DMS 273 treated with DMSO at 0.1 percent for 48 hours (cell line): ENCODE results near the gene TF.
"Not testable (repeated sequence)": the region's sequence is repeated elsewhere in the genome, so short reads cannot be mapped to it uniquely, and the experiment has no call there.

ENCODE experiments used
- DNase-seq: peaks from one replicate; lab custom pipeline; 2025; lab: John Stamatoyannopoulos, UW

Gene TF

DNA sequence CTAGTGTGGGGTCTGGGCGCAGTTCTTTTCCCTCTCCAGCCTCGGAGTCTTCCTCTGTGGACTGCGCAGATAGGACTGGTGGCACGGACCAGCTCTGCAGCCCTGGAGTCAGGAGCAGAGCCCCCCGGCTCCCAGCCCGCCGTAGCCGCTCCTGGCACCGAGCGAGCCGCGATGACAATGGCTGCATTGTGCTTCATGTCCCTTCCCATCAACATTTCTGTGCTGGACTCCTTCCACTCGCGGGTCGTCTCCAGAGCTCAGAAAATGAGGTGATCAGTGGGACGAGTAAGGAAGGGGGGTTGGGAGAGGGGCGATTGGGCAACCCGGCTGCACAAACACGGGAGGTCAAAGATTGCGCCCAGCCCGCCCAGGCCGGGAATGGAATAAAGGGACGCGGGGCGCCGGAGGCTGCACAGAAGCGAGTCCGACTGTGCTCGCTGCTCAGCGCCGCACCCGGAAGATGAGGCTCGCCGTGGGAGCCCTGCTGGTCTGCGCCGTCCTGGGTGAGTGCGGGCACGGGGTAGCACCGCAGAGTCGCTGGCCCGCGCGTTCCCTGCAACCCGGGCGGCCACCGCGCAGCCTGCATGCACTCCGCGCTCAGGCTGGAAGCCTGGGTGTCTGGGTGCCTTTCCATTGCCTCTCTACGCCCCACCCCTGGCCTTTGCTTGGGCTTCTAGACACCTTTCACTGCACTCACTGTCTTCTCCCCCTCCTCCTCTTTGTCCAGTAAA, at the start of gene TF:
TSS of gene TF (plus strand) at position 413 of the 731 bp plus-strand sequence. CDS start at position 461, 48 bp downstream.
- DNase-seq: no peak

GRCh38 chr3:133697960-133698359, 48.2 kb upstream of the TF start:
- no peak for DNase-seq

- DNase-seq: no peak
These were observed 46.7 kb upstream of the TF start for GRCh38 chr3:133699467-133699866.

DNA sequence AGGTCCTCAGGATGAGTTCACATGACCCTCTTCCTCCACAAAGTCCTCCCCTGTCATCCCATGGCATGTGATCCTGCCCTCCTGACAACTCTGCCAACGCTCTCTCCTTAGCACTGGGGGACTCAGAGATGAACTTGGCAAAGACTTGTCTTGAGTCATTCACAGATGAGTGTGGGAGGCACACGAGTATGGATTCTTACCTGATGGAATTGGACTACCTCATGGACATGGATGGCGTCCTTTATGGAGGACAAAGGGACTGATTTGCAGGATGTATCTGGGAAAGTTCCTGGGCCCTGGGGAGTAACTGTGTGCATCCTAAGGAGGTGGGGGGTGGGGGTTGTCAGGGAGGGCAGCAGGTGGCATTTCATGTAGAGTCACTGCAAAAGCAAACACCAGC, 46.3 kb upstream of the TF start:
- DNase-seq: no peak

DNA sequence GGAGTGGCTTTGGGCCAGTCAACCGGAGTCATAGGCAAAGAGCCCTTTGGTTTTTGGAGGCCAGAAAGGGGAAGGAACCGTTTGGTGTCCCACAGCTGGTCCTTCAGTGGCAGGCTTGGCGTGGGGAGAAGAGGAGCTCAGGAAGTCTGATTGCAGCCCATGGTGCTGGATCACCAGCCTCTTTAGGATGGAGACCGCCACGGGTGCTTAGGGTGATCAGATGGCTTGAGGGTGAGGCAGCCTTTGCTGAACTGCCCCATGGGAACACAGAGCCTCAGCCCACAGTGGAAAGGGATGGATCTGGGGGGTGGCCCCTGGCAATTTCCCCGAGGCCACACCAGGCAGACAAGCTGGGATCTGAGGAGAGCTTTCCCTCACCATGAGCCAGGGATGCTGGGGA, 45.8 kb upstream of the TF start:
- no peak for DNase-seq

GRCh38 chr3:133701435-133702358, 44.5 kb upstream of the TF start:
- no peak for DNase-seq

GRCh38 chr3:133703915-133704314, 42.3 kb upstream of the TF start:
- no peak for DNase-seq

GRCh38 chr3:133706033-133706432, 40.2 kb upstream of the TF start:
- no peak for DNase-seq

GRCh38 chr3:133709139-133709750, 36.9 kb upstream of the TF start:
- no peak for DNase-seq

DNA sequence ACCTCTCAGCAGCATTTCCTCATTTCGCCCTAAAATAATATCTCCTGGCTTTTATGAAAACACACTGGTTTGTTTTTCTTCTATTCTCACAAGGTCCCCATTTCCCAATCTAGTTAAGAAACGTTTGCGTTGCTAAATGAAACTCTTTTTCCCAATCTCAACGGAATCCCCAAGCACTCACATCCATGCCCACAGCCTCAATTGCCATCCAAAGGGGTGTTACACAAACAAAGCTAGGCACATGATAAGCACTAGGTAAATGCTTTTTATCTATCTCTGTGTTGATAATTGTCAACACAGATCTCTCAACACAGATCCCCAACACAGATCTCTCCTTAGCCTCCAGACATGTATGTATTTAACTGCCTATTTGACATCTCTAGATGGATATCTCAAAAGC, 35.2 kb upstream of the TF start:
- no peak for DNase-seq

GRCh38 chr3:133712017-133712416, 34.2 kb upstream of the TF start:
- no peak for DNase-seq

DNA sequence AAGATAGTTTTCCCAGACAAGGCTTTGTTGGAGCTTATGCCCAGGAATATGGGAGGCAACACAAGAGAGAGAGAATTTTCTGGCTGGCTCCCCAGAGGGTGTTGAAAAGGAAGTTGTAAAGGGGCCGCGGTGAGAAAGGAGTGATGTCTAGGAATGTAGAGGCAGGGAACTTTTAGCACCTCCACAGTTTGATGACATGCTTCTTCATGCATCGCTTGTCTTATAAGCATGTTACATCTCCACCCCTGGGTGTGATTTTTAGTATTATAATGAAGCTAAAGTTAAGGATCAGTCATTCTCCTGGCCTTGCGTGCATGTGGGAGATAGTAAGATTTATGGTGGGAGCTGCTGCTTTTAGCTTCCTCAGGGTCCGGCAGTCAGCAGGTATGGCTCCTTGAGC, 32.8 kb upstream of the TF start:
- no peak for DNase-seq

DNA sequence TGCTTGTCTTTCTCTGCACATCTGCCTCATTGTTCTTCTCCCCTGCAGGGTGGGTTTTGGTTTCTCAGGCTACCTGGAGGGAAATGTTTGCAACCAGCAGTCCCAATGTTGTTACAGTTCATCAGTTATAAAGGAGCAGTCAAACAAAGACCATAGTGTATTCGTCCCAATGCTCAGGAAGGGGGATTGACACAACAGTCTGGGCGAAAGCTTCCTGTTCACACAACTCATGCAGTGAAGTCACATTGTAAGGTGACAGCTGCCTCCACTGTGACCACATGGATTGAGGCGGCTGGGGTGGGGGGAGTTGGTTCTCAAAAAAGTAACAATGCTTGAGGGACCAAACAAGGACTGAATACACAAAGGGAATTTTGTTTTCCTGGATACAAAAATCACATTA, 28.8 kb upstream of the TF start:
- DNase-seq: no peak

DNA sequence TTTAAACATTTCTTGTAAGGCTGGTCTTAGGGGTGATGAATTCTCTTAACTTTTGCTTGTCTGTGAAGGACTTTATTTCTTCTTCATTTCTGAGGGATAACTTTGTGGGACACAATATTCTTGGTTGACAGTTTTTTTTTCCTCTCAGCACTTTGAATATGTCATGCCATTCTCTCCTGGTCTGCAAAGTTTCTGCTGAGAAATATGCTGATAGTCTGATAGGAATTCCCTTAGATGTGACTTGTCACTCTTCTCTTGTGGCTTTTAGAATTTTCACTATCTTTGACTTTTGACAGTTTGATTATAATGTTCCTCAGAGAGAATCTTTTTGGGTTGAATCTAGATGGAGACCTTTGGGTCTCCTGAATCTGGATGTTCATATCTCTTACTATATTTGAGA, 23.3 kb upstream of the TF start:
- DNase-seq: no peak

DNA sequence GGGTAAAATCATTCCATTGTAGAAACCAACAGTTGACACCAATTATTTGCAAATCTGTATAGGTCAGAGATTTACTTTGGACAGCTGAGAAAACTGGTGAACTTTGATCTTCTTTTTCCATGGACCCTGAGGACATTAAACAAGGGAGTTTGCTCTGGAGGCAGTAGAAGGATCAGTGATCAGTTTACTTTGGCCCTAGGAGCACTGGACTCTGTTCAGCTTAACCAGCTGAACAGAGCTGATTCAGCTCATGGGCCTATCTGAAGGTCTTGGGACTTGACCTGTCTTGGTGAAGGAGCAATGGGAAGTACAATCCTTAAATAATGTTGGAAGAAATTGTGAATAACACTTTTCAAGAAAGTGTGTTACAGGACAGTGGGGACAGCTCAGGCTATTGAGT, 15.2 kb upstream of the TF start:
- DNase-seq: no peak

GRCh38 chr3:133732231-133732630, 14.0 kb upstream of the TF start:
- DNase-seq: not testable (repeated sequence)

GRCh38 chr3:133733226-133733625, 13.0 kb upstream of the TF start:
- no peak for DNase-seq

- DNase-seq: no peak
These were observed 11.9 kb upstream of the TF start for GRCh38 chr3:133734305-133734704.

- DNase-seq: no peak
These were observed 3.7 kb upstream of the TF start for GRCh38 chr3:133742351-133743091.

DNA sequence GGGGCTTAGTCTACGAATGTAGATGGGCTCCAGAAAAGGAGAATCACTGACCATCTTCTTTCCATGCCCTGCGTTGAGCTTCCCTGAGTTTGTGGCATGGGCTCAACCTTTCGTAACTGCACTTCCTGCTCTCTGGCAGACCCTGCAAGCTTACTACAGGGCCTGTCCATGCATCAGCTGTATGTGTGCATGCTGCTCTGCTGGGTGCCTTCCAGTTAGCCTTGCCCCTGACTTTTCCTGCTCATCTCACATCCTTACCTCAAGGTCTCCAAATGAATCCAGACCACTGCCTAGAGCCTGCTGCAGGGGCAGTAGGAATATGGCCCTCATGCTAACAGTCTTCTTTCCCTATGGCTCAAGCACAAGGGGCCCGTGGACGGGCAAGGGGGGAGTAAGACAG, 2.0 kb upstream of the TF start:
- no peak for DNase-seq

GRCh38 chr3:133745108-133745507, 1.1 kb upstream of the TF start:
- no peak for DNase-seq

DNA sequence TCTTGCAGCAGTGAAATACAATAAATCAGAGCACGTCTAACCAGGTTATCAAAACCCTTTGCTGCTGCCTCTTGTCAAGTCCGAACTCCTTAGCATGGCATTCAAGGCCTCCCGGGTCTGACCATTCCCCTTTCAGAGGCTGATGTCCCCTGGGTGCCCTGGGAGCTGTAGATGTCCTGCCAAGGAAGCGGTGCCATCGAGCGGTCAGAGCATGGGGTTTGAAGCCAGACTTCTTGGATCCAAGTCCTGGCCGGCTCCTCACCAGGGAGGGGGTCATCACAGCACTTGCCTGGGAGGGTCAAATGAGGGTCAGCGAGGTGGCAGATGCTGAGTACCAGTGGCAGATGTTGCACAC, 496 bp downstream of the TF start:
- no peak for DNase-seq
